Measurements from ENCODE around the gene POLR3B. TPM values are rescaled to one million over a fixed set of nuclear protein-coding genes. Genes with fewer than 3 reads are reported as not detected.
"Not testable (repeated sequence)": the region's sequence is repeated elsewhere in the genome, so short reads cannot be mapped to it uniquely, and the experiment has no call there.

The POLR3B gene
- total and polyA plus RNA-seq, 10 of the 15 experiments (the other 5 are each of a cell fraction or from before 2014, with no cell fraction given), result 2.3 to 10.5 (median 8.0) TPM

DNA sequence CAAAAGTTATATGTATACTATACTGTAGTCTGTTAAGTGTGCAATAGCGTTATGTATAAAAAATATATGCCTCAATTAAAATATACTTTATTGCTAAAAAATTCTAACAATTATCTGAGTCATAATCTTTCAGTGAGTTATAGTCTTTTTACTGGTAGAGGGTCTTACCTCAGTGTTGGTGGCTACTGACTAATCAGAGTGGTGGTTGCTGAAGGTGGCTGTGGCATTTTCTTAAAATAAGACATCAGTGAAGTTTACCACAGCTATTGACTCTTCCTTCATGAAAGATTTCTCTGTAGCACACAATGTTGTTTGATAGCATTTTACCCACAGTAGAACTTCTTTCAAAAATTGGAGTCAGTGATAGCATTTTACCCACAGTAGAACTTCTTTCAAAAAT is 23.4 kb downstream of the POLR3B start (continued):
- TF ChIP-seq, protein P1, sequence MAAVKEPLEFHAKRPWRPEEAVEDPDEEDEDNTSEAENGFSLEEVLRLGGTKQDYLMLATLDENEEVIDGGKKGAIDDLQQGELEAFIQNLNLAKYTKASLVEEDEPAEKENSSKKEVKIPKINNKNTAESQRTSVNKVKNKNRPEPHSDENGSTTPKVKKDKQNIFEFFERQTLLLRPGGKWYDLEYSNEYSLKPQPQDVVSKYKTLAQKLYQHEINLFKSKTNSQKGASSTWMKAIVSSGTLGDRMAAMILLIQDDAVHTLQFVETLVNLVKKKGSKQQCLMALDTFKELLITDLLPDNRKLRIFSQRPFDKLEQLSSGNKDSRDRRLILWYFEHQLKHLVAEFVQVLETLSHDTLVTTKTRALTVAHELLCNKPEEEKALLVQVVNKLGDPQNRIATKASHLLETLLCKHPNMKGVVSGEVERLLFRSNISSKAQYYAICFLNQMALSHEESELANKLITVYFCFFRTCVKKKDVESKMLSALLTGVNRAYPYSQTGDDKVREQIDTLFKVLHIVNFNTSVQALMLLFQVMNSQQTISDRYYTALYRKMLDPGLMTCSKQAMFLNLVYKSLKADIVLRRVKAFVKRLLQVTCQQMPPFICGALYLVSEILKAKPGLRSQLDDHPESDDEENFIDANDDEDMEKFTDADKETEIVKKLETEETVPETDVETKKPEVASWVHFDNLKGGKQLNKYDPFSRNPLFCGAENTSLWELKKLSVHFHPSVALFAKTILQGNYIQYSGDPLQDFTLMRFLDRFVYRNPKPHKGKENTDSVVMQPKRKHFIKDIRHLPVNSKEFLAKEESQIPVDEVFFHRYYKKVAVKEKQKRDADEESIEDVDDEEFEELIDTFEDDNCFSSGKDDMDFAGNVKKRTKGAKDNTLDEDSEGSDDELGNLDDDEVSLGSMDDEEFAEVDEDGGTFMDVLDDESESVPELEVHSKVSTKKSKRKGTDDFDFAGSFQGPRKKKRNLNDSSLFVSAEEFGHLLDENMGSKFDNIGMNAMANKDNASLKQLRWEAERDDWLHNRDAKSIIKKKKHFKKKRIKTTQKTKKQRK (IDR thresholded peaks at IDR 0.05; ENCODE audit: low read depth, low read length), result no peak
- TF ChIP-seq ZBTB4 (CRISPR knock-in tag; IDR thresholded peaks at IDR 0.05), result no peak

DNA sequence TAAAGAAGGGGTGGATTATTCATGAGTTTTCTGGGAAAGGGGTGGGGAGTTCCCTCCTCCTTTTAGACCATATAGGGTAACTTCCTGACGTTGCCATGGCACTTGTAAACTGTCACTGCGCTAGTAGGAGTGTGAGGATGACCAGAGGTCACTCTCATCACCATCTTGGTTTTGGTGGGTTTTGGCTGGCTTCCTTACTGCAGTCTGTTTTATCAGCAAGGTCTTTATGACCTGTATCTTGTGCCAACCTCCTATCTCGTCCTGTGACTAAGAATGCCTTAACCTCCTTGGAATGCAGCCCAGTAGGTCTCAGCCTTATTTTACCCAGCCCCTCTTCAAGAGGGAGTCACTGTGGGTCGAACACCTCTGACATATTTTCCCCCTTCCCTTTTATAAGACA is 24.3 kb downstream of the POLR3B start:
- H3K27me3 ChIP-seq (replicated peaks in 1 of 2; ENCODE audit: control insufficient read depth in 2 of 2, insufficient read depth in 2 of 2, low read length in 1 of 2); H3K4me1 ChIP-seq (ENCODE audit: control insufficient read depth, insufficient read depth, low read length); H3K4me2 ChIP-seq (ENCODE audit: control insufficient read depth, insufficient read depth); POLR2A ChIA-PET; BruUV-seq (replicated peaks); H4K20me1 ChIP-seq (ENCODE audit: control insufficient read depth, insufficient read depth); intact Hi-C loops (cut with micrococcal nuclease; ENCODE audit: unreplicated experiment); H3K4me3 ChIP-seq; RAD21 ChIA-PET (ENCODE audit: unreplicated experiment); SMC1A ChIA-PET (ENCODE audit: uncharacterized antibody, unreplicated experiment); H3K9me3 ChIP-seq (replicated peaks; ENCODE audit: control insufficient read depth, insufficient read depth, low read length); ATAC-seq; H2AFZ ChIP-seq (ENCODE audit: control insufficient read depth, low read depth, low read length); DNase-seq (ENCODE audit: low read depth, low spot score); H3K36me3 ChIP-seq (ENCODE audit: control insufficient read depth in 2 of 2, insufficient read depth in 2 of 2, low read length in 1 of 2); H3K79me2 ChIP-seq (ENCODE audit: control insufficient read depth, insufficient read depth, low read length); H3K27ac ChIP-seq (ENCODE audit: control insufficient read depth, insufficient read depth); FAIRE-seq; H3K9ac ChIP-seq (ENCODE audit: control insufficient read depth, insufficient read depth, low read length): not testable (repeated sequence)
- CTCF ChIA-PET, result interaction anchor here (0.8 to 3.3 kb wide), 2 partner anchors 36 to 459 kb away, joined by 3 to 19 read pairs; no protein-coding TSS in a partner anchor
- WGBS (ENCODE audit: insufficient coverage, insufficient replicate concordance, low lambda C conversion rate, missing lambda C conversion rate), result 84% methylated on average over 4 of the region's 4 CpGs
- in situ Hi-C loops (cut with MboI), result loop anchor here (10.0 kb wide), 1 partner anchor 723 kb away; no protein-coding TSS in a partner anchor

Data from GM12878 (cell line).